CD4-positive, alpha-beta T cell (primary cell): ENCODE data around the gene VPS45. TPM values are rescaled to one million over a fixed set of nuclear protein-coding genes. Genes with fewer than 3 reads are reported as not detected.

Experiments used
- ATAC-seq: fragments of 200-7000 bp; cut with Tn5 transposase; one replicate; pipeline ENCODE4 v1.10.0; 2022; ENCODE audit warnings: mild to moderate bottlenecking; ENCODE audit not compliant: poor library complexity
- CTCF ChIA-PET: fragments of 350-600 bp; sonication (Branson Sonifier 250); formaldehyde crosslinking; loops from one replicate; lab custom pipeline; 2021; ENCODE audit warnings: antibody characterized with exemption, inconsistent platforms; lab: Charles Lee
- POLR2A ChIA-PET: fragments of 350-600 bp; sonication (Branson Sonifier 250); formaldehyde crosslinking; loops from one replicate; lab custom pipeline; 2021; ENCODE audit warnings: antibody characterized with exemption, inconsistent platforms; lab: Charles Lee
- DNase-seq, 14 experiments: peaks; one replicate each; pipeline ENCODE4 v3.0.0-alpha.2; 2013 to 2020; ENCODE audit warnings: mixed read lengths in 2 of 14
- H3K27ac ChIP-seq, 2 donors: one replicate each; pipeline versions ENCODE4 v1.5.1 to v1.7.0; 2013; ENCODE audit warnings: low read length in 2 of 2, low read depth in 1 of 2, mild to moderate bottlenecking in 1 of 2
- H3K27me3 ChIP-seq, 2 experiments: 1 replicate in 1 of 2; 2 replicates in 1 of 2; pipeline versions ENCODE4 v1.6.1 to v1.7.0; 2013; ENCODE audit warnings: low read length in 2 of 2, control low read depth in 1 of 2, mild to moderate bottlenecking in 1 of 2, moderate library complexity in 1 of 2; ENCODE audit not compliant: insufficient read depth in 2 of 2, control insufficient read depth in 1 of 2
- H3K36me3 ChIP-seq: one replicate; pipeline ENCODE4 v1.6.1; 2013; ENCODE audit warnings: low read length, control low read depth; ENCODE audit not compliant: insufficient read depth
- H3K4me1 ChIP-seq: one replicate; pipeline ENCODE4 v1.6.1; 2013; ENCODE audit warnings: low read length, control low read depth; ENCODE audit not compliant: insufficient read depth
- H3K4me3 ChIP-seq: one replicate; pipeline ENCODE4 v1.5.1; 2013; ENCODE audit warnings: mild to moderate bottlenecking, low read length, moderate library complexity
- H3K9me3 ChIP-seq, 2 experiments: 1 replicate in 1 of 2; 2 replicates in 1 of 2; pipeline versions ENCODE4 v1.6.1 to v1.7.0; 2013; ENCODE audit warnings: low read length in 2 of 2, mild to moderate bottlenecking in 2 of 2, control low read depth in 1 of 2, moderate library complexity in 1 of 2; ENCODE audit not compliant: control insufficient read depth in 1 of 2, insufficient read depth in 1 of 2
- H3K27ac Mint-ChIP-seq: one replicate; pipeline ENCODE4 v1.8.0; 2020; ENCODE audit warnings: mixed read lengths
- H3K27me3 Mint-ChIP-seq: one replicate; pipeline ENCODE4 v1.8.0; 2021; ENCODE audit warnings: mixed read lengths
- H3K36me3 Mint-ChIP-seq: one replicate; pipeline ENCODE4 v1.8.0; 2021; ENCODE audit warnings: low read depth, mixed read lengths
- H3K4me1 Mint-ChIP-seq: one replicate; pipeline ENCODE4 v1.8.0; 2021; ENCODE audit warnings: low read depth, mixed read lengths
- H3K4me3 Mint-ChIP-seq: one replicate; pipeline ENCODE4 v1.8.0; 2020; ENCODE audit warnings: mild to moderate bottlenecking, mixed read lengths
- H3K9me3 Mint-ChIP-seq: one replicate; pipeline ENCODE4 v1.8.0; 2020; ENCODE audit warnings: mixed read lengths
- CTCF ChIP-seq: fragments of 200-600 bp; IDR thresholded peaks from one replicate; pipeline ENCODE4 v1.8.0; 2022; ENCODE audit warnings: antibody characterized with exemption, mild to moderate bottlenecking
- intact Hi-C, 2 experiments: fragments of 100-400 bp; cut with DNase I in 1 of 2; cut with micrococcal nuclease in 1 of 2; formaldehyde crosslinking; loops; one replicate each; pipeline versions ENCODE4 v1.15.1 to v1.9.0; 2023 to 2025; cut with DNase I, micrococcal nuclease
- total RNA-seq, 174 experiments: library from RNA in 2 of 174; stranded (reverse) in 2 of 174; gene quantifications; one replicate each; pipeline ENCODE4 v1.2.3 and lab custom pipeline; 2021 to 2026

VPS45 gene
- total RNA-seq, 2 experiments from 2014 or later, result 9.6 to 10.7 TPM

GRCh38 chr1:150194381-150195031, 126.9 kb downstream of the VPS45 start:
- TF ChIP-seq CTCF, result no peak
- intact Hi-C loops, result no loop called here
- Histone ChIP-seq H3K27me3 (no peaks in the 10 kb centered on the region), H3K9me3 (no peaks in the 10 kb centered on the region), H3K4me1 (no peaks in the 10 kb centered on the region), H3K36me3 (no peaks in the 10 kb centered on the region), H3K27ac (no peak overlapping the region), H3K4me3 (no peak overlapping the region)
- H3K36me3 Mint-ChIP-seq, result no peaks in the 10 kb centered on the region
- peaks cover 9% of the 10 kb centered on the region for H3K27me3 Mint-ChIP-seq
- H3K9me3 Mint-ChIP-seq, result no peaks in the 10 kb centered on the region
- H3K27ac Mint-ChIP-seq, result no peak overlapping the region
- DNase-seq (no peak), ATAC-seq (no peak)
- ChIA-PET POLR2A (no interaction called here), CTCF (no interaction called here)
- no peaks in the 10 kb centered on the region for H3K4me1 Mint-ChIP-seq
- H3K4me3 Mint-ChIP-seq, result no peak overlapping the region

Other genes with a start within 250 kb of the VPS45 start
- gene BOLA1, start 168.2 kb upstream of the VPS45 start, total RNA-seq, result 1 to 10 TPM; 4.6 to 6.4 TPM
- gene SV2A, start 149.9 kb upstream of the VPS45 start, total RNA-seq, result 1 to 10 TPM; 2.5 to 2.9 TPM
- gene SF3B4, start 140.0 kb upstream of the VPS45 start, total RNA-seq, result 10 to 100 TPM; 38.0 to 38.6 TPM
- gene MTMR11, start 130.9 kb upstream of the VPS45 start, total RNA-seq, result under 1 TPM; 0.49 to 0.70 TPM
- 1 to 10 TPM; 2.0 to 2.9 TPM for gene OTUD7B, start 57.0 kb upstream of the VPS45 start, total RNA-seq
- gene PLEKHO1, start 82.1 kb downstream of the VPS45 start, total RNA-seq, result 100 to 1,000 TPM in 1 of 2 experiments, 10 to 100 TPM in 1; 97.6 to 110 TPM
- 10 to 100 TPM; 31.9 to 32.9 TPM for gene ANP32E, start 168.3 kb downstream of the VPS45 start, total RNA-seq
- gene CA14, start 190.0 kb downstream of the VPS45 start, total RNA-seq, result not detected
- 100 to 1,000 TPM; 115 to 122 TPM for gene APH1A, start 201.2 kb downstream of the VPS45 start, total RNA-seq
- gene C1orf54, start 205.0 kb downstream of the VPS45 start, total RNA-seq, result 1 to 10 TPM; 4.1 to 4.4 TPM
- gene CIART, start 214.8 kb downstream of the VPS45 start, total RNA-seq, result 1 to 10 TPM; 4.0 to 4.5 TPM
- 10 to 100 TPM; 48.5 to 52.0 TPM for gene MRPS21, start 226.1 kb downstream of the VPS45 start, total RNA-seq